Hepatocyte (in vitro differentiated cells): ENCODE data around the gene KIRREL3. TPM values are rescaled to one million over a fixed set of nuclear protein-coding genes. Genes with fewer than 3 reads are reported as not detected.

Experiments used
- DNase-seq: peaks from one replicate; pipeline ENCODE4 v3.0.0-alpha.2; 2016; ENCODE audit warnings: low spot score
- H2AFZ ChIP-seq: fragments of 200-600 bp; sonication (generic); 2 replicates; pipeline ENCODE4 v1.6.0; 2016; ENCODE audit warnings: antibody characterized with exemption, mild to moderate bottlenecking
- H3K27ac ChIP-seq: fragments of 200-600 bp; sonication (generic); 2 replicates; pipeline ENCODE4 v1.5.1; 2016; ENCODE audit warnings: mild to moderate bottlenecking
- H3K27me3 ChIP-seq: fragments of 200-600 bp; sonication (generic); 2 replicates; pipeline ENCODE4 v1.6.1; 2016
- H3K36me3 ChIP-seq: fragments of 200-600 bp; sonication (generic); replicated peaks from 2 replicates; pipeline ENCODE4 v1.5.1; 2016; ENCODE audit warnings: low read depth; ENCODE audit not compliant: insufficient read depth
- H3K4me1 ChIP-seq: fragments of 200-600 bp; sonication (generic); 2 replicates; pipeline ENCODE4 v1.5.1; 2016; ENCODE audit warnings: mild to moderate bottlenecking, moderate library complexity; ENCODE audit not compliant: insufficient read depth
- H3K4me2 ChIP-seq: fragments of 200-600 bp; sonication (generic); 2 replicates; pipeline ENCODE4 v1.6.0; 2016
- H3K4me3 ChIP-seq: fragments of 200-600 bp; sonication (generic); 2 replicates; pipeline ENCODE4 v1.5.1; 2016; ENCODE audit warnings: mild to moderate bottlenecking
- H3K79me2 ChIP-seq: fragments of 200-600 bp; sonication (generic); 2 replicates; pipeline ENCODE4 v1.6.0; 2017; ENCODE audit warnings: mild to moderate bottlenecking
- H3K9me2 ChIP-seq: fragments of 200-600 bp; sonication (generic); replicated peaks from 2 replicates; pipeline ENCODE4 v1.6.0; 2017; ENCODE audit warnings: mild to moderate bottlenecking; ENCODE audit not compliant: insufficient read depth
- H3K9me3 ChIP-seq: fragments of 200-600 bp; sonication (generic); 2 replicates; pipeline ENCODE4 v1.5.1; 2016; ENCODE audit warnings: low read depth, mild to moderate bottlenecking
- H4K20me1 ChIP-seq: fragments of 200-600 bp; sonication (generic); 2 replicates; pipeline ENCODE4 v1.6.0; 2016; ENCODE audit warnings: mild to moderate bottlenecking; ENCODE audit not compliant: insufficient read depth, poor library complexity, severe bottlenecking
- EZH2 ChIP-seq: fragments of 200-600 bp; sonication (generic); IDR thresholded peaks from 2 replicates; pipeline ENCODE4 v1.6.1; 2016; ENCODE audit warnings: antibody characterized with exemption, mild to moderate bottlenecking, borderline replicate concordance
- EZH2phosphoT487 ChIP-seq: fragments of 200-600 bp; sonication (generic); IDR thresholded peaks from one replicate; pipeline ENCODE4 v1.6.1; 2018; ENCODE audit warnings: antibody characterized with exemption, mild to moderate bottlenecking, low read depth, moderate library complexity; ENCODE audit not compliant: unreplicated experiment, severe bottlenecking
- WGBS: methylation state at CpG from one replicate; pipeline ENCODE4 v1.1.6; 2016; ENCODE audit warnings: low lambda C conversion rate; ENCODE audit errors: missing lambda C conversion rate; 5-methylcytosine and 5-hydroxymethylcytosine counted together
- polyA plus RNA-seq: library from polyadenylated mRNA; unstranded; fragments of >200 nt; fragmentation: Nextera tagmentation; extraction: Ambion mirVana; gene quantifications from 2 replicates; pipeline ENCODE4 v1.2.1, GENCODE V29; 2016
- total RNA-seq: library from RNA; depleted of rRNA; stranded (reverse); fragments of >200 nt; gene quantifications from 2 replicates; pipeline ENCODE4 v1.2.3, GENCODE V29; 2014
- TF ChIP-seq, protein P1 (sequence below): fragments of 200-600 bp; sonication (generic); IDR thresholded peaks from 2 replicates; pipeline ENCODE4 v1.5.1; 2016; ENCODE audit warnings: antibody characterized with exemption, mild to moderate bottlenecking; ENCODE audit not compliant: poor library complexity

The KIRREL3 gene
- total and polyA plus RNA-seq, 2 experiments from 2014 or later = 0.33 to 0.86 TPM

- Histone ChIP-seq H3K4me2 (no peak overlapping the region), H2AFZ (no peak overlapping the region), H3K36me3 (no peaks in the 10 kb centered on the region), H3K4me1 (no peaks in the 10 kb centered on the region), H3K9me3 (no peaks in the 10 kb centered on the region), H3K27me3 (no peaks in the 10 kb centered on the region), H3K27ac (no peak overlapping the region), H3K9me2 (no peaks in the 10 kb centered on the region), H3K4me3 (no peak overlapping the region), H3K79me2 (no peaks in the 10 kb centered on the region), H4K20me1 (no peaks in the 10 kb centered on the region)
- 81% methylated on average over 5 of the region's 5 CpGs for WGBS
- TF ChIP-seq EZH2phosphoT487 (no peak), EZH2 (no peak)
- TF ChIP-seq, protein P1, sequence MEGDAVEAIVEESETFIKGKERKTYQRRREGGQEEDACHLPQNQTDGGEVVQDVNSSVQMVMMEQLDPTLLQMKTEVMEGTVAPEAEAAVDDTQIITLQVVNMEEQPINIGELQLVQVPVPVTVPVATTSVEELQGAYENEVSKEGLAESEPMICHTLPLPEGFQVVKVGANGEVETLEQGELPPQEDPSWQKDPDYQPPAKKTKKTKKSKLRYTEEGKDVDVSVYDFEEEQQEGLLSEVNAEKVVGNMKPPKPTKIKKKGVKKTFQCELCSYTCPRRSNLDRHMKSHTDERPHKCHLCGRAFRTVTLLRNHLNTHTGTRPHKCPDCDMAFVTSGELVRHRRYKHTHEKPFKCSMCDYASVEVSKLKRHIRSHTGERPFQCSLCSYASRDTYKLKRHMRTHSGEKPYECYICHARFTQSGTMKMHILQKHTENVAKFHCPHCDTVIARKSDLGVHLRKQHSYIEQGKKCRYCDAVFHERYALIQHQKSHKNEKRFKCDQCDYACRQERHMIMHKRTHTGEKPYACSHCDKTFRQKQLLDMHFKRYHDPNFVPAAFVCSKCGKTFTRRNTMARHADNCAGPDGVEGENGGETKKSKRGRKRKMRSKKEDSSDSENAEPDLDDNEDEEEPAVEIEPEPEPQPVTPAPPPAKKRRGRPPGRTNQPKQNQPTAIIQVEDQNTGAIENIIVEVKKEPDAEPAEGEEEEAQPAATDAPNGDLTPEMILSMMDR = no peak
- no peak for DNase-seq
Measured at GRCh38 chr11:126838779-126839178, 161.8 kb downstream of the KIRREL3 start.

GRCh38 chr11:126837581-126837980 is 163.0 kb downstream of the KIRREL3 start:
- Histone ChIP-seq H3K27ac (no peak overlapping the region), H3K79me2 (no peaks in the 10 kb centered on the region), H3K9me3 (no peaks in the 10 kb centered on the region), H2AFZ (no peak overlapping the region), H3K27me3 (no peaks in the 10 kb centered on the region), H4K20me1 (no peaks in the 10 kb centered on the region), H3K9me2 (no peaks in the 10 kb centered on the region), H3K36me3 (no peaks in the 10 kb centered on the region), H3K4me1 (no peaks in the 10 kb centered on the region), H3K4me3 (no peak overlapping the region), H3K4me2 (no peak overlapping the region)
- DNase-seq = no peak
- 87% methylated on average over 3 of the region's 3 CpGs for WGBS
- TF ChIP-seq EZH2phosphoT487 (no peak), EZH2 (no peak)
- TF ChIP-seq, protein P1 = no peak

DNA sequence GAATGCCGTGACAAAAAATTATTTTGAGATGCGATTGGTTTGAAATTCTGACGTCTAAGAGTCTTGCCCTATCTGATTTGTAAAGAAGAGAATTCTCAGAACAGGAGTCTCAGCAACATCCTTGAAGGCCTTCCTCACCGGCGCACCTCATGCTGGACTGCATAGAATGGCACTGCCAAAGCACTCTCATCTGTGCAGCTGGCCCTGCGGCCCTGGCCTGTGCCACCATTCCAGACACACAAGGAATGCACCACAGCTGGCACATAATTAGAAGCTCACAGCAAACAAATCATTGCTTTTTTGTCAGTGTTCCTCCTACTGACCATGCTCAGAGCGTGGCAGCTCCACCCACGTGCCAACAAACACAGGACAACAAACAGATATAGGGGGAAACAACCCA is 166.0 kb downstream of the KIRREL3 start:
- Histone ChIP-seq H3K4me1 (no peaks in the 10 kb centered on the region), H2AFZ (no peak overlapping the region), H3K9me3 (no peaks in the 10 kb centered on the region), H3K9me2 (no peaks in the 10 kb centered on the region), H3K4me2 (no peak overlapping the region), H3K4me3 (no peak overlapping the region), H3K79me2 (no peaks in the 10 kb centered on the region), H3K36me3 (no peaks in the 10 kb centered on the region), H3K27ac (no peak overlapping the region), H4K20me1 (no peaks in the 10 kb centered on the region), H3K27me3 (peaks cover 5% of the 10 kb centered on the region)
- no peak for DNase-seq
- 90% methylated on average over 8 of the region's 8 CpGs for WGBS
- no peak for TF ChIP-seq EZH2phosphoT487
- no peak for TF ChIP-seq EZH2
- TF ChIP-seq, protein P1 = no peak

- 70% methylated on average over 5 of the region's 5 CpGs for WGBS
- H3K79me2 ChIP-seq = no peaks in the 10 kb centered on the region
- H3K36me3 ChIP-seq = no peaks in the 10 kb centered on the region
- DNase-seq = no peak
- no peak overlapping the region for H2AFZ ChIP-seq
- no peak overlapping the region for H3K4me2 ChIP-seq
- H3K4me3 ChIP-seq = no peak overlapping the region
- H3K9me2 ChIP-seq = no peaks in the 10 kb centered on the region
- TF ChIP-seq, protein P1 = no peak
- TF ChIP-seq EZH2 (no peak), EZH2phosphoT487 (no peak)
- no peak overlapping the region for H3K27ac ChIP-seq
- H3K9me3 ChIP-seq = no peaks in the 10 kb centered on the region
- H4K20me1 ChIP-seq = no peaks in the 10 kb centered on the region
- no peaks in the 10 kb centered on the region for H3K4me1 ChIP-seq
- H3K27me3 ChIP-seq = peaks cover 7% of the 10 kb centered on the region
Measured at GRCh38 chr11:126834149-126834548, 166.4 kb downstream of the KIRREL3 start.
